ENCODE results near the gene USP26.

- TF ChIP-seq CTCF (conservative IDR thresholded peaks at IDR 0.05; ENCODE audit: low read depth in 2 of 2) (no peak), EZH2 (IDR thresholded peaks at IDR 0.05; ENCODE audit: low read depth, unreplicated experiment) (no peak), NANOG (IDR thresholded peaks at IDR 0.05; ENCODE audit: borderline replicate concordance) (no peak), JUNB (IDR thresholded peaks at IDR 0.05; ENCODE audit: unreplicated experiment) (no peak), ETS1 (IDR thresholded peaks at IDR 0.05) (no peak), POLR2AphosphoS5 (IDR thresholded peaks at IDR 0.05; ENCODE audit: low read depth) (no peak), REST (IDR thresholded peaks at IDR 0.05; ENCODE audit: unreplicated experiment) (no peak), ZNF462 (CRISPR knock-in tag; IDR thresholded peaks at IDR 0.05) (no peak), EZH2phosphoT487 (IDR thresholded peaks at IDR 0.05; ENCODE audit: unreplicated experiment) (no peak), CREB1 (CRISPR knock-in tag; IDR thresholded peaks at IDR 0.05; ENCODE audit: low read depth) (no peak), STAT1 (IDR thresholded peaks at IDR 0.05; ENCODE audit: unreplicated experiment) (no peak)
Measured at GRCh38 chrX:133056341-133056740, 40.6 kb downstream of the USP26 start.

Measured in GM23338 (cell line).